HG03565 (cell line): ENCODE measurements around the gene TLNRD1.

ENCODE experiments used
- ATAC-seq: cut with Tn5 transposase; IDR thresholded peaks from one replicate; pipeline ENCODE4 v1.9.1; 2021; ENCODE audit warnings: mild to moderate bottlenecking, moderate library complexity; ENCODE audit not compliant: unreplicated experiment

TLNRD1 gene

GRCh38 chr15:81001152-81002008, 657 bp downstream of the TLNRD1 start:
- ATAC-seq: peak; percentile 13

GRCh38 chr15:81002009-81002330, 1.2 kb downstream of the TLNRD1 start:
- no peak for ATAC-seq

- ATAC-seq: no peak
These were observed 1.8 kb downstream of the TLNRD1 start for GRCh38 chr15:81002331-81003096.

- ATAC-seq: no peak
These were observed 2.3 kb downstream of the TLNRD1 start for GRCh38 chr15:81003097-81003350.

- ATAC-seq: no peak
These were observed 5.4 kb downstream of the TLNRD1 start for GRCh38 chr15:81006124-81006523.

- ATAC-seq: no peak
These were observed 6.8 kb downstream of the TLNRD1 start for GRCh38 chr15:81007428-81008064.

- no peak for ATAC-seq
These were observed 7.6 kb downstream of the TLNRD1 start for GRCh38 chr15:81008312-81008711.

- ATAC-seq: no peak
These were observed 9.4 kb downstream of the TLNRD1 start for GRCh38 chr15:81010086-81010485.

GRCh38 chr15:81011593-81011992, 10.9 kb downstream of the TLNRD1 start:
- ATAC-seq: no peak

- no peak for ATAC-seq
These were observed 11.9 kb downstream of the TLNRD1 start for GRCh38 chr15:81012588-81012987.

- ATAC-seq: no peak
These were observed 12.7 kb downstream of the TLNRD1 start for GRCh38 chr15:81013396-81013929.

GRCh38 chr15:81014446-81015093, 13.8 kb downstream of the TLNRD1 start:
- ATAC-seq: no peak

GRCh38 chr15:81015621-81016488, 15.1 kb downstream of the TLNRD1 start:
- no peak for ATAC-seq

- ATAC-seq: no peak
These were observed 15.9 kb downstream of the TLNRD1 start for GRCh38 chr15:81016489-81017068.

- ATAC-seq: no peak
These were observed 17.5 kb downstream of the TLNRD1 start for GRCh38 chr15:81018197-81018596.

GRCh38 chr15:81021321-81021720, 20.6 kb downstream of the TLNRD1 start:
- ATAC-seq: no peak

GRCh38 chr15:81023483-81024264, 23.0 kb downstream of the TLNRD1 start:
- peak; percentile 90 for ATAC-seq

- no peak for ATAC-seq
These were observed 23.6 kb downstream of the TLNRD1 start for GRCh38 chr15:81024265-81024872.

GRCh38 chr15:81024936-81025335, 24.2 kb downstream of the TLNRD1 start:
- no peak for ATAC-seq
